ENCODE measurements around the gene SNAI3.

GRCh38 chr16:88662222-88662842 lies 24.0 kb downstream of the SNAI3 start:
- TF ChIP-seq POLR2A (IDR thresholded peaks at IDR 0.05; ENCODE audit: control extremely low read depth in 1 of 2, low read depth in 2 of 2, low read length in 2 of 2): no peak
- TF ChIP-seq SUZ12 (IDR thresholded peaks at IDR 0.05; ENCODE audit: low read length): no peak
- TF ChIP-seq CTCF (IDR thresholded peaks at IDR 0.05; ENCODE audit: control extremely low read depth in 1 of 3, insufficient read depth in 1 of 3, low read depth in 1 of 3, low read length in 3 of 3): no peak
- no peak for TF ChIP-seq POLR2AphosphoS5 (IDR thresholded peaks at IDR 0.05; ENCODE audit: low read depth, low read length)
- TF ChIP-seq CEBPB (IDR thresholded peaks at IDR 0.05; ENCODE audit: low read depth, low read length): no peak

Measured in H1 (cell line).